ENCODE data around the gene MFSD8.
"Not testable (repeated sequence)": the region's sequence is repeated elsewhere in the genome, so short reads cannot be mapped to it uniquely, and the experiment has no call there.

MFSD8 gene

DNA sequence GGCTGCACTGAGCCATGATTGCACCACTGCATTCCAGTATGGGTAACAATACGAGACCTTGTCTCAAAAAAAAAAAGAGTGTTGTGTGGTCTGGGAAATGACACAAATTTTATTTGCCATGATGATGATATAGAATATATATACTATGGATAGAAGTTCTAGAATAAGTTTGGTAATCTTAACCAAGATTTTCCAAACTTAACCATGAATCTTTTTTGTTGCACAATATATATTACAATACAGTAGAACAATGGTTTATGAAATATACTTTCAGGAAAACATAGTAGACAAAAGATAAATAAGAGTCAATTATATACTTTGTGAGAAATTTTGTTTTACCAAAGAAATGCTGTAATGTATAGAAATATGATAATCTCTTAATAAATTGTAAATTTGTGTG is 34.8 kb downstream of the MFSD8 start:
- no peak for DNase-seq

DNA sequence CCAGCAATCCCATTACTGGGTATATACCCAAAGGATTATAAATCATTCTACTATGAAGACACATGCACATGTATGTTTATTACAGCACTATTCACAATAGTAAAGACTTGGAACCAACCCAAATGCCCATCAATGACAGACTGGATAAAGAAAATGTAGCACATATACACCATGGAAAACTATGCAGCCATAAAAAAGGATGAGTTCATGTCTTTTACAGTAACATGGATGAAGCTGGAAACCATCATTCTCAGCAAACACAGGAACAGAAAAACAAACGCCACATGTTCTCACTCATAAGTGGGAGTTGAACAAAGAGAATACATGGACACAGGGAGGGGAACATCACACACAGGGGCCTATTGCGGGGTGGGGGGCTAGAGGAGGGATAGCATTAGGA is 39.3 kb downstream of the MFSD8 start:
- not testable (repeated sequence) for DNase-seq

DNA sequence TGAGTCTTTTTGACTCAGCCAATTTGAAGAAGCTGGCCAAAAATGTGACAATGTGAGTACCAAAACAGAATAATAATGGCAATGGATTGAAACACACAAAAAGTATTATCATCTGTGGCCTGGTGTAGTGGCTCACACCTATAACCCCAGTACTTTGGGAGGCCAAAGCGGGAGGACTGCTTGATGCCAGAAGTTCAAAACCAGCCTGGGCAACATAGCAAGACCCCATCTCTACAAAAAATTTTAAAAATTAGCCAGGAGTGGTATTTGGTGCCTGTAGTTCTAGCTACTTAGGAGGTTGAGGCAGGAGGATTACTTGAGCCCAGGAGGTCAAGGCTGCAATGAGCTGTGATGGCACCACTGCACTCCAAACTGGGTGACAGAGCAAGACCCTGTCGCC is 42.7 kb downstream of the MFSD8 start:
- DNase-seq, result no peak

DNA sequence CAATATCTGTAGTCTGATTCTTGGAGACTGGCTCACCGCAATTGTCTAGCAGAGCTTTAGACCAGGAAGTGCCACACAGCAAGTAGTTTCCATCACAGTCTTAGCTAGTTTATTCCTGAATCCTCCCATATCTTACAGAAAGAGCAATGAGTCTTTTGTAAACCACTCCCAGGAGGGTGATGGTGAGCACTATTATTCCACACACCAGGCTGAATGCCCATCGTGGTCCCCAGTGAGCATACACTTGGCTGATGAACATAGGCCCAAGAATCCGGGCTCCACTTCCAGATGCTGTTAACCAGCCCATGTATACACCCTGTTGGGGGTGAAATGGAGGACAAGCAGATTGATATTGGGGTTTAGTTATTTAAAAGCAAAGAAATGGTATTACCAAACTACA is 44.5 kb downstream of the MFSD8 start:
- DNase-seq, result no peak

DNA sequence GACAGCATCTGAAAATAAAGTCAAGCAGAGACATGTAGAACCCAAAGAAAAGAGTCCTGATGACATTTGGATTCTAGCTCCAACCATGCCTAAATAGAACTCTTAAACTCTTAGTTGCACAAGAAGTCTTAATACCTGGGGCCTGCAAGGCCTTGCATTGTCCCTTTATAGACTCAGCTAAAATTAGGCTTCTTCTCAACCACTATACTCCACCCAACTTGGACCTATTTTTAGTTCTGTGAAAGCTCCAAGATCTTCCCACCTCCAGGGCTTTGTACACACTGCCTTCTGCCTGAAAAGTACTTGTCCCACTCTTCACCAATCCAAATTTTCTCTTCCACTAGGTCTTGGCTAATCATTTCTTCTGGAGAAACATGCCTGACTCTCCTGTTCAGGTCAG is 47.8 kb downstream of the MFSD8 start:
- no peak for DNase-seq

DNA sequence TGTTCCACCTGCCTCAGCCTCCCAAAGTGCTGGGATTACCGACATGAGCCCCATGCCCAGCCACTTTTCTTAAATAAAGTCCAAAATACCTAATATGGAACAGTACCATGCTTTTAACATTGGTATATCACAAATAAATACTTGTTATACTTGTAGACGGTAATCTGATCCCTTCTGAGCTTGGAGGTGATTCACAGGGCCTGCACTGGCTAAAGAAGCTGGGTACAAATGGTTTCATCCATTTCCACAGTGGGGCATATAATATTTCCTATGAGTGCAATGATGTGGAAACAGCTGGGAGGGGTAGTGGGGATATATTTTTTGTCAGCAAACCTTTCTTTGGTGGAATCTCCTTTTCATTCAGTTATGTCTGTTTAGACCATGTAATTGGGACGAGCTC is 48.5 kb downstream of the MFSD8 start:
- no peak for DNase-seq

- DNase-seq, result no peak
These were observed 59.9 kb downstream of the MFSD8 start for GRCh38 chr4:127905029-127905428.

GRCh38 chr4:127899682-127900081 is 65.3 kb downstream of the MFSD8 start:
- not testable (repeated sequence) for DNase-seq

- DNase-seq, result no peak
These were observed 68.4 kb downstream of the MFSD8 start for GRCh38 chr4:127896528-127896927.

- DNase-seq, result no peak
These were observed 68.9 kb downstream of the MFSD8 start for GRCh38 chr4:127896069-127896468.

DNA sequence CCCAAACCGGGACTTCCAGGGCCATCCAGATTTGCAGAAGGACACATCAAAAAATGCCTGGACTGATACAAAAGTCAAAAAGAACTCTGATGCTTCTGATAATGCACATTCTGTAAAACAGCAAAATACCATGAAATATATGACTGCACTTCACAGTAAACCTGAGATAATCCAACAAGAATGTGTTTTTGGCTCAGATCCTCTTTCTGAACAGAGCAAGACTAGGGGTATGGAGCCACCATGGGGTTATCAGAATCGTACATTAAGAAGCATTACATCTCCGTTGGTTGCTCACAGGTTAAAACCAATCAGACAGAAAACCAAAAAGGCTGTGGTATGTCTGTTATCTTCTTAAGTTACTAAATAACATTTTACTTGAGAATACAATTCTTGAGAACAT is 75.1 kb downstream of the MFSD8 start:
- peak; percentile 55 for DNase-seq

GRCh38 chr4:127888559-127888958 is 76.4 kb downstream of the MFSD8 start:
- no peak for DNase-seq

GRCh38 chr4:127881563-127881864 is 83.5 kb downstream of the MFSD8 start:
- no peak for DNase-seq

- DNase-seq, result peak; percentile 96
These were observed 84.0 kb downstream of the MFSD8 start, which contains the start of gene PLK4 for GRCh38 chr4:127880763-127881562. TSS of gene PLK4 (plus strand) at chr4:127880893. CDS start at chr4:127881135, 242 bp downstream.

DNA sequence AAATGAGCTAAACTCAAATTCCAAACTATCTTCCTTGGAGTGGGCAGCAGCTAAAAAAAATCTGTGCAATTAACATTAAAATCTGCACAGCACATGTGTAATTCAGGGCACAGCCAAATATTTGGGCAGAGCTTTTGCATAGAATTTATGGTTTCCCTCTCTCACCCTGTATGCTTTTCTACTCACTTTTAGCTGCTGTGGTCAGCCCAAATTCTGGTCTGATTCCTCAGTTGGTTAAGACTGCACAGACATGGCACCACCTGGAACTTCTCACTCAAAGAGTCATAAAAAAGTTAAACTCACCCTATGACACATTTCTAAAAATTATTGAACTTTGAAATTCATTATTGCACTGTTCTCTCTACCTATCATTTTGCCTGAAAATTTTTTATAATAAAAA is 89.2 kb downstream of the MFSD8 start:
- DNase-seq, result no peak

GRCh38 chr4:127870688-127871087 is 94.3 kb downstream of the MFSD8 start:
- DNase-seq, result peak; percentile 78

GRCh38 chr4:127870281-127870680 is 94.7 kb downstream of the MFSD8 start:
- DNase-seq, result no peak

GRCh38 chr4:127868196-127868595 is 96.8 kb downstream of the MFSD8 start:
- no peak for DNase-seq
